WERI-Rb-1 (cell line): ENCODE results near the gene PELI2.

Experiments
- DNase-seq: peaks from one replicate; pipeline ENCODE4 v3.0.0-alpha.2; 2020
- H3K27ac ChIP-seq: fragments of 250-450 bp; sonication (Bioruptor Pico); 2 replicates; pipeline ENCODE4 v1.5.1; 2020; ENCODE audit warnings: mild to moderate bottlenecking, moderate library complexity
- H3K27me3 ChIP-seq: fragments of 250-450 bp; sonication (Bioruptor Pico); 2 replicates; pipeline ENCODE4 v1.5.1; 2021; ENCODE audit warnings: mild to moderate bottlenecking, low read depth, moderate library complexity; ENCODE audit not compliant: insufficient read depth, severe bottlenecking
- H3K36me3 ChIP-seq: fragments of 250-450 bp; sonication (Bioruptor Pico); 2 replicates; pipeline ENCODE4 v1.5.1; 2020; ENCODE audit warnings: mild to moderate bottlenecking, moderate library complexity
- H3K4me3 ChIP-seq: 2 replicates; pipeline ENCODE4 v1.5.1; 2011; ENCODE audit warnings: low read depth, mild to moderate bottlenecking, control low read depth, low read length
- H3K9me3 ChIP-seq: fragments of 250-450 bp; sonication (Bioruptor Pico); 2 replicates; pipeline ENCODE4 v1.5.1; 2021; ENCODE audit warnings: mild to moderate bottlenecking, moderate library complexity; ENCODE audit not compliant: severe bottlenecking
- CTCF ChIP-seq: IDR thresholded peaks from 2 replicates; pipeline ENCODE4 v1.5.1; 2011; ENCODE audit warnings: low read depth, mild to moderate bottlenecking, control low read depth, inconsistent platforms, low read length

PELI2 gene

GRCh38 chr14:56293506-56293905 is 175.3 kb downstream of the PELI2 start:
- Histone ChIP-seq H3K4me3 (no peak overlapping the region), H3K27ac (no peak overlapping the region), H3K36me3 (no peaks in the 10 kb centered on the region), H3K9me3 (no peaks in the 10 kb centered on the region), H3K27me3 (no peaks in the 10 kb centered on the region)
- no peak for DNase-seq
- no peak for TF ChIP-seq CTCF

GRCh38 chr14:56294128-56294527 is 175.9 kb downstream of the PELI2 start:
- no peaks in the 10 kb centered on the region for H3K36me3 ChIP-seq
- peak; percentile 57 for TF ChIP-seq CTCF
- DNase-seq: no peak

GRCh38 chr14:56295743-56296142 is 177.5 kb downstream of the PELI2 start:
- Histone ChIP-seq H3K36me3 (no peaks in the 10 kb centered on the region), H3K27me3 (no peaks in the 10 kb centered on the region), H3K4me3 (no peak overlapping the region), H3K27ac (no peak overlapping the region), H3K9me3 (no peaks in the 10 kb centered on the region)
- TF ChIP-seq CTCF: no peak
- DNase-seq: peak; percentile 28

More at GRCh38 chr14:56294128-56294527, 175.9 kb downstream of the PELI2 start:
- no peaks in the 10 kb centered on the region for H3K9me3 ChIP-seq
- H3K4me3 ChIP-seq: no peak overlapping the region
- H3K27me3 ChIP-seq: no peaks in the 10 kb centered on the region
- H3K27ac ChIP-seq: no peak overlapping the region

GRCh38 chr14:56297449-56297848 is 179.2 kb downstream of the PELI2 start:
- no peaks in the 10 kb centered on the region for H3K36me3 ChIP-seq
- H3K9me3 ChIP-seq: no peaks in the 10 kb centered on the region
- DNase-seq: peak; percentile 53
- H3K27ac ChIP-seq: peak overlapping the region; percentile 80
- H3K4me3 ChIP-seq: peak overlapping the region; percentile 9; the same call in 1 of the 2 replicates
- H3K27me3 ChIP-seq: no peaks in the 10 kb centered on the region
- TF ChIP-seq CTCF: no peak

GRCh38 chr14:56299306-56299984 is 181.2 kb downstream of the PELI2 start:
- H3K36me3 ChIP-seq: no peaks in the 10 kb centered on the region
- H3K27ac ChIP-seq: no peak overlapping the region
- H3K9me3 ChIP-seq: no peaks in the 10 kb centered on the region
- TF ChIP-seq CTCF: no peak
- no peak for DNase-seq
- no peaks in the 10 kb centered on the region for H3K27me3 ChIP-seq
- H3K4me3 ChIP-seq: no peak overlapping the region

- no peak overlapping the region for H3K4me3 ChIP-seq
- no peak overlapping the region for H3K27ac ChIP-seq
- no peak for DNase-seq
- no peaks in the 10 kb centered on the region for H3K36me3 ChIP-seq
- H3K27me3 ChIP-seq: no peaks in the 10 kb centered on the region
- no peaks in the 10 kb centered on the region for H3K9me3 ChIP-seq
- no peak for TF ChIP-seq CTCF
Measured at GRCh38 chr14:56300495-56300894, 182.3 kb downstream of the PELI2 start.
